Keratinocyte (primary cell): ENCODE results near the gene RALGPS1. TPM values are rescaled to one million over a fixed set of nuclear protein-coding genes. Genes with fewer than 3 reads are reported as not detected.

ENCODE experiments used
- DNase-seq: peaks from one replicate; pipeline ENCODE4 v3.0.0-alpha.2; 2011; ENCODE audit warnings: low read depth, missing footprints, low spot score
- FAIRE-seq: peaks from 2 replicates; lab custom pipeline; 2011; peaks lifted over from hg19 to GRCh38; lab: Jason Lieb, UNC
- H2AFZ ChIP-seq: 2 replicates; pipeline ENCODE4 v1.6.0; 2012; ENCODE audit warnings: low read length, control low read depth, inconsistent platforms; ENCODE audit not compliant: control insufficient read depth
- H3K27ac ChIP-seq: 2 replicates; pipeline ENCODE4 v1.5.1; 2011; ENCODE audit warnings: low read length; ENCODE audit not compliant: control insufficient read depth, insufficient read depth
- H3K27me3 ChIP-seq: 3 replicates; pipeline ENCODE4 v1.6.0; 2011; ENCODE audit warnings: low read length; ENCODE audit not compliant: control insufficient read depth, insufficient read depth; ENCODE audit errors: extremely low read depth
- H3K36me3 ChIP-seq, 2 experiments: 2 replicates in 1 of 2; 3 replicates in 1 of 2; pipeline ENCODE4 v1.5.1; 2011; ENCODE audit warnings: low read length in 2 of 2, mild to moderate bottlenecking in 1 of 2; ENCODE audit not compliant: control insufficient read depth in 2 of 2, insufficient read depth in 2 of 2; ENCODE audit errors: extremely low read depth in 1 of 2
- H3K4me1 ChIP-seq: 3 replicates; pipeline ENCODE4 v1.5.1; 2011; ENCODE audit warnings: low read length; ENCODE audit not compliant: control insufficient read depth, insufficient read depth; ENCODE audit errors: extremely low read depth
- H3K4me2 ChIP-seq: 3 replicates; pipeline ENCODE4 v1.6.0; 2011; ENCODE audit warnings: low read depth, low read length; ENCODE audit not compliant: control insufficient read depth, insufficient read depth; ENCODE audit errors: extremely low read depth
- H3K4me3 ChIP-seq, 3 experiments: fragments of 200-600 bp in 1 of 3; sonication (generic) in 1 of 3; 2 replicates in 2 of 3; 3 replicates in 1 of 3; pipeline ENCODE4 v1.5.1; 2011 to 2016; ENCODE audit warnings: low read length in 3 of 3, mild to moderate bottlenecking in 3 of 3, control low read depth in 2 of 3, inconsistent platforms in 1 of 3, low read depth in 1 of 3, mixed read lengths in 1 of 3, mixed run types in 1 of 3, moderate library complexity in 1 of 3; ENCODE audit not compliant: control insufficient read depth in 2 of 3, insufficient read depth in 2 of 3; ENCODE audit errors: extremely low read depth in 1 of 3
- H3K79me2 ChIP-seq: 2 replicates; pipeline ENCODE4 v1.6.0; 2012; ENCODE audit warnings: low read length; ENCODE audit not compliant: control insufficient read depth, insufficient read depth
- H3K9ac ChIP-seq: 3 replicates; pipeline ENCODE4 v1.6.0; 2011; ENCODE audit warnings: low read length; ENCODE audit not compliant: control insufficient read depth, insufficient read depth; ENCODE audit errors: extremely low read depth
- H3K9me1 ChIP-seq: 3 replicates; pipeline ENCODE4 v1.6.0; 2011; ENCODE audit warnings: low read length; ENCODE audit not compliant: control insufficient read depth, insufficient read depth; ENCODE audit errors: extremely low read depth
- H3K9me3 ChIP-seq: 2 replicates; pipeline ENCODE4 v1.5.1; 2012; ENCODE audit warnings: low read depth, low read length; ENCODE audit not compliant: control insufficient read depth
- H4K20me1 ChIP-seq: 3 replicates; pipeline ENCODE4 v1.6.0; 2011; ENCODE audit warnings: low read length; ENCODE audit not compliant: control insufficient read depth, insufficient read depth; ENCODE audit errors: extremely low read depth
- CTCF ChIP-seq, 3 experiments: IDR thresholded peaks in 1 of 3; conservative IDR thresholded peaks in 1 of 3; optimal IDR thresholded peaks in 1 of 3; 2 replicates in 2 of 3; 3 replicates in 1 of 3; pipeline versions ENCODE3 to v1.5.1; 2011; ENCODE audit warnings: low read length in 3 of 3, mild to moderate bottlenecking in 3 of 3, moderate library complexity in 2 of 3, control low read depth in 1 of 3, inconsistent platforms in 1 of 3; ENCODE audit not compliant: insufficient read depth in 2 of 3; ENCODE audit errors: extremely low read depth in 1 of 3
- EZH2 ChIP-seq: IDR thresholded peaks from one replicate; pipeline ENCODE4 v1.6.1; 2012; ENCODE audit warnings: inconsistent platforms, mild to moderate bottlenecking, low read length, moderate library complexity
- dilution Hi-C: fragments of 300-500 bp; cut with MboI; formaldehyde crosslinking; loops from one replicate; pipeline ENCODE4 v1.7.0; 2020; ENCODE audit warnings: low sequenced_read_pairs; ENCODE audit not compliant: extremely low pct_ligation_motif_present
- polyA plus RNA-seq, 5 experiments: library from polyadenylated mRNA; depleted of rRNA in 3 of 5; stranded (reverse) in 3 of 5; stranded (forward) in 1 of 5; unstranded in 1 of 5; fragments of >200 nt; gene quantifications; 1 replicate in 1 of 5; 2 replicates in 3 of 5; 3 replicates in 1 of 5; pipeline versions ENCODE4 v1.2.1 to v1.2.3, GENCODE V29; 2011 to 2012; ENCODE audit warnings: missing spikeins in 2 of 5, low read depth in 1 of 5, low replicate concordance in 1 of 5

RALGPS1 gene
- polyA plus RNA-seq, 1 donor (not counting 4 experiments of a cell fraction or from before 2014, with no cell fraction given): 0.56 TPM

DNA sequence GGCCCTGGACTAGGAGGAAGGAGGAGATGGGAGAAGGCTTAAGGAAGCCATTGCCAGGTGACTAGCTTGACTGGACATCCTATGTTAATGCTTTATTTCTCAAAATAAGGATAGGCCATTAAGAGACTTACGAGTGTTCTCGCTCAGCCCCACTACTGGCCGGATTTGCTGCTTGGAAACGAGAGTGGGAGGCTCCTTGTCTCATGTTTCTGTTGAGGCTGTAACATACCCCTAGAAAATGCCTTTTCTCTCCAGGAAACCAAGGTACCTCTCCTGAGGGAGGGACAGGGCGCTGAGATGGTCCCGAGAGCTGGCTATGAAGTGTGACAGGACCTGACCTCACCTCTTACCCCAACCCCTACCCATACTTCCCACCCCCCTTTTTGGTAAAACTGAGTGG, 60.0 kb downstream of the RALGPS1 start:
- peaks cover 9% of the 10 kb centered on the region for H3K4me1 ChIP-seq
- TF ChIP-seq CTCF (optimal IDR thresholded peaks at IDR 0.05 in 1 of 3, IDR thresholded peaks at IDR 0.05 in 1 of 3, conservative IDR thresholded peaks at IDR 0.05 in 1 of 3; ENCODE audit: extremely low read depth in 1 of 3, insufficient read depth in 2 of 3, low read length in 3 of 3): no peak
- no peak for TF ChIP-seq EZH2
- H3K79me2 ChIP-seq: no peaks in the 10 kb centered on the region
- H3K9ac ChIP-seq: no peak overlapping the region
- dilution Hi-C loops: no loop called here
- no peak overlapping the region for H2AFZ ChIP-seq
- H3K36me3 ChIP-seq: no peaks in the 10 kb centered on the region
- H4K20me1 ChIP-seq: no peaks in the 10 kb centered on the region
- no peaks in the 10 kb centered on the region for H3K9me3 ChIP-seq
- no peak overlapping the region for H3K27ac ChIP-seq
- FAIRE-seq (no peak), DNase-seq (no peak)
- H3K27me3 ChIP-seq: no peaks in the 10 kb centered on the region
- no peak overlapping the region for H3K4me3 ChIP-seq
- no peak overlapping the region for H3K4me2 ChIP-seq
- no peaks in the 10 kb centered on the region for H3K9me1 ChIP-seq

GRCh38 chr9:126975327-126976220, 61.0 kb downstream of the RALGPS1 start:
- no peak for TF ChIP-seq CTCF (optimal IDR thresholded peaks at IDR 0.05 in 1 of 3, IDR thresholded peaks at IDR 0.05 in 1 of 3, conservative IDR thresholded peaks at IDR 0.05 in 1 of 3; ENCODE audit: extremely low read depth in 1 of 3, insufficient read depth in 2 of 3, low read length in 3 of 3)
- Histone ChIP-seq H2AFZ (no peak overlapping the region), H3K4me2 (no peak overlapping the region), H3K4me1 (peaks cover 18% of the 10 kb centered on the region), H3K9me1 (no peaks in the 10 kb centered on the region), H3K9ac (no peak overlapping the region), H4K20me1 (no peaks in the 10 kb centered on the region), H3K36me3 (no peaks in the 10 kb centered on the region), H3K79me2 (no peaks in the 10 kb centered on the region), H3K4me3 (no peak overlapping the region), H3K27me3 (no peaks in the 10 kb centered on the region), H3K9me3 (no peaks in the 10 kb centered on the region), H3K27ac (no peak overlapping the region)
- dilution Hi-C loops: no loop called here
- no peak for FAIRE-seq
- DNase-seq: no peak
